ENCODE results near the gene GMPPB.
"Not testable (repeated sequence)": the region's sequence is repeated elsewhere in the genome, so short reads cannot be mapped to it uniquely, and the experiment has no call there.

GMPPB gene

GRCh38 chr3:49689046-49689907, 34.5 kb downstream of the GMPPB start, which contains the start of the genes MST1 and RNF123:
Gene MST1 (minus strand): TSS chr3:49689474. CDS start chr3:49688691, 783 bp downstream.
Gene RNF123 (plus strand): TSS chr3:49689557. CDS start chr3:49691166, 1,609 bp downstream.
- peak; percentile 88 for DNase-seq

DNA sequence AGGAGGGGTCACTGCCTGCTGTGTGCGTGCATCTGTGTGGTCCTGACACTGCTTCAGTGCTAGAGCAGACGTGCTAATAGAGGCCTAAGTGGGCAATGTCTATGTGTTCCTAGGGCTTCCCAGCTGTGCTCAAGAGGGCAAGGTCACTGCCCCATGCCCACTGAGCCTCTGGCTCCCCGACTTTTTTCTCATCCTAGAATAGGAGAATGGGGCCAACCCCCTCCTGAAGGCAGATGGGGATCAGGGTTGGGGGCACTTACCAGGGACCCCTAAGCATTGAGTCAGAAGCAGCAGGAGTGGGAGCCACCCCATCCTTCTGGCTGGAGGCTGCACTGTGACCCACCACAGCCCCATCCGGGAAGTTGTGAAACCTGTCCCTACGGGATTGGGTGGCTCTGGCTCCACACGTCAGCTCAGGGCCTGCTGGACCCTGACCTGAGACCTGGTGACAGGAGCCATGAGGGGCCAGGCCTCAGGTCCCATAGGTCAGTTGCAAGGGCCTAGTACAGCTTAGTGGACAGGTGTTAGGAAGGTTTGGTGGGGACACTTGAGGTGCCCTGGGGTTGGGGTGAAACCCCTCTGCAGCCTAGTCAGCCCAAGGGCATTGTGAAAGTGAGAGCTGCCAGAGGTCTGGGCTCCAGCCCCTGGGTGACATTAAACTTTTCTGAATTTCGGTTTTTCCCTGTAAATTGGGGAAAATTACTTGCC, 35.3 kb downstream of the GMPPB start:
- DNase-seq, result not testable (repeated sequence)

- DNase-seq, result not testable (repeated sequence)
These were observed 36.3 kb downstream of the GMPPB start for GRCh38 chr3:49687424-49687795.

DNA sequence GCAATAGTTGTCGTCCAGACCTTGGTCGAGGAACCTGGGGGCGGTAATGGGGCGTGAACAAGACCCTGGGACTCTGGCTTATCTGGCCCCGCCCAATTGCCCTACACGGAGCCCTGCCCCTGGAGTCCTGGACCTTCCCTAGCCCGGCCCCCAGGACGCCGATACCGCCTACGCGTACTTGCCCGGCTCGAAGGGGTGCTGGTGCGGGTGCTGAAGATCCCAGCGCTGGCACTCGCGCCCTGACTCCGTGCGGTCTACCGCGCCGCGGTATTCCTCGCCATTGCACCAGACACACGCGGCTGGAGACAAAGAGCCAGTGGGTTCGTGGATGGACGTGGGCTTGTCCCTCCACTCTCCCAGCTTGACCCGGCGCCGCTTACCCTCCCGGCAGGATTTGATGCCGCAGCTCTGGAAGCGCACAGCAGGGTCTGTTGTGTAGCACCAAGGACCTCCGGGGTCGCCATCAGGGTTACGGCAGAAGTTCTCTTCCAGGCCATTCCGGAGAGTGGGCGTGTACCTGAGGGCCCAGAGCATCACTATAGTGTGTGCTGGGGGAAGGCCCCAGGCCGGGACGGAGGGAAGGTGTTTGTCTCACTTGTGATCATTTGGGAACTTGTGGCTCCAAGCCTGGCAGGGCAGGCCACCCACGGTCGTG, 36.9 kb downstream of the GMPPB start:
- peak; percentile 34 for DNase-seq

GRCh38 chr3:49686346-49686745, 37.4 kb downstream of the GMPPB start:
- not testable (repeated sequence) for DNase-seq

DNA sequence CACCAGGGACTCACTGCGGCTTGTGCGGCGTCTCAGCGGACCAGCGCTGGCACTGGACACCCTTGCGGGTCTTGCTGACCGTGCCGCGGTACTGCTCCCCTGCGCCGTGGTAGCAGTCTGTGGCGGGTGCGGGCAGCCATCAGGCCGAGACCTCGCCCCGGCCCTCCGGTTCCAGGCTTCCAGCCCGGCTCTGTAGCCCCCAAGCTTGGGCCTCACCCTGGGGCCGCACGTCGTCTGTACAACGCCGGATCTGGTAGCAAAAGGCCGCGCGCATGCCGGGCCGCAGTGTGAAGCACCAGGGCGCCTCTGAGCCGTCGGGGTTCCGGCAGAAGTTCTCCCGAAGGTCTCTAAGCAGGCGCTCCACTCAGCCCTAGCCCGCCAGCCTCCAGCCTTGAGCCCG, 37.9 kb downstream of the GMPPB start:
- DNase-seq, result not testable (repeated sequence)

DNA sequence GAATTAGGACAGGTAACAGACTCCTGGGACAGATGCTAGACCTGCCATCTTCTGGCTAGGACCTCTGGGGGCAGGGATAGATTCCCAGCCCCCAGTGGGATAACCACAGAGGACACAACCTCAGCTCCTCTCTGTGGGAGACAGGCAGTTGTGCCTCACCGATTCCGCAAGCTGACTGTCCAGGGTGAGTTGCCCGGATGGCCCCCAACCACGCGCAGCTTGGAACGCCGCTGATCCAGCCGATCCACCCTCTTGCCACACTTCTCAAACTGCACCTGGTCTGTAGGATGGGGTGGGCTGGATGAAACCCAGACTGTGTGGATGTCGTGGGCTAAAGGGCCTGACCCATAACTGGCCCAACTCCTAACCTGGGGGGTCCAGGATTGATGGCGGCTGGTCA, 38.6 kb downstream of the GMPPB start:
- DNase-seq, result not testable (repeated sequence)

DNA sequence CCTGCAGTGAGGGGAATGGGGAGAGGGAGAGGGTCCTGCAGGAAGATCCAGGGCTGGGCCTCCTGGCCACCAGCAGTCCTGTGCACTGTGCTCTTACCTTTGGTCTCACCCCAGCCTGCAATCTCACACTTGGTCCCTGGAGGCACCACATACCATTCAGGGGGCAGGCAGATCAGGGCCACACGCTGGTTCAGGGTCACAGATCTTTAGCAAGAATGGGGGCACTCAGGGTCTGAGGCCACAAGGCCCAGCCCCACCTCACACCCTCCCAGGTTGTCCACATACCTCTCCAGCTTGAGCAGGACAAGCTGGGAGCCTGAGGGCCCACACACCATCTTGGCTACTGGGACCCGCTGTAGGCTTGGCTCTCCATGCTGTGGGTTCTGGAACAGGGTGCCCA, 39.3 kb downstream of the GMPPB start:
- DNase-seq, result not testable (repeated sequence)

GRCh38 chr3:49683162-49683561, 40.6 kb downstream of the GMPPB start:
- no peak for DNase-seq

DNA sequence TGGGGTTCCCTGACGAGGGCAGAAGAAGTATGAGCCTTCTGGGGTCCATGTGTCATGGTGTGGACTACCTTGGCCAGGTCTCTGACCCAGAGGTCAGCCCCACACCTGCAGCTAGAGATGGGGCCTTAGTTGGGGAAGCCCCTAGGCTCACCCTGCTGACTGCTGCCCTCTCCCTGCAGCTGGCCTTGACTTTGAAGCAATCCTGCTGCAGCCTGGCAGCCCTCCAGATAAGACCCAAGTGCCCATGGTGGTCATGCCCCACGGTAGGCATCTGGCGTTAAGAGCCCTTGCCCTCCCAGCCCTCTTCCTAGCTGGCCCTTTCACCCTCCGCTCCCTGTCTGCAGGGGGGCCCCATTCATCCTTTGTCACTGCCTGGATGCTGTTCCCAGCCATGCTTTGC, 42.2 kb downstream of the GMPPB start:
- no peak for DNase-seq

DNA sequence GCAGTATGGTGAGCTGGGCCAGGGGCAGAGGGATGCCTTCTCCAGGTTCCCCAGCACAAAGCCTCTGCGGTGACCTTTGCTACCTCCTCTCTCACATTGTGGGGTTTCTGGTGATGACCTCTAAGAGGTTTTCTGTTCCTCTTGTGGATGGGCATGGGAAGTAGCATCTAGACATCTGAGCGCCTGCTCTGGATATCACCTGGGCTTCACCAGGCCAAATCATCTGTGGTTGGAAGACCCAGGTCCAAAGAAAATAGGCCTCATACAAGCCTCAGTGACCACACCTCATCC, 42.6 kb downstream of the GMPPB start:
- no peak for DNase-seq

DNA sequence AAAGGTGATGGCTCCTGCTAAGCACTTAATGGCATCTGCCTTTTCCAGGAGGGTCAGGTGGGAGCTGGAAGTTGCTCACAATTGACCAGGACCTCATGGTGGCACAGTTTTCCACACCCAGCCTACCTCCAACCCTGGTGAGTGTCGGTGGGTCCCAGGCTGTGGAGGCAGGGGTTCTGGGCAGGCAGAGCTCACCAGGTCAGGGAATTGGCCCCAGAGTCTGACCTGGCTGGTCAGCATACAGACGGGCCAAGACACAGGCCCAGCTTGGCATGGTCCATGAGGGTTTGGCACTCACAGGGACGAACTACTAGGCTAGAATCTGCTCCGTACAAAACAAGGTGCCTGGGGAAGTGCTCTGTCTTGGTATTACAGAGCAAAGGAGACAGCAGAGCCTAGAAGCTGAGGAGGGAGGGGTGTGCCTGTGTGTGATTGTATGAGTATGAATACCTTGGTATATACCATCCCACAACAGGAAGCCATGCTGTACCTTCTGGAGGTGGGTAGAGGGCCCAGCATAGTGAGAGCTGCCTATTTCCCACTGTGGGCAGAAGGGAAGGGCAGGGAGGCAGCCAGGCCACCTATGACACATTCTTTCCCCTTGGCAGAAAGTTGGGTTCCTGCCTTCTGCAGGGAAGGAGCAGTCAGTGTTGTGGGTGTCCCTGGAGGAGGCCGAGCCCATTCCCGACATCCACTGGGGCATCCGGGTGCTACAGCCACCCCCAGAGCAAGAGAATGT, 43.1 kb downstream of the GMPPB start:
- DNase-seq, result no peak

- no peak for DNase-seq
These were observed 47.8 kb downstream of the GMPPB start for GRCh38 chr3:49675912-49676311.

GRCh38 chr3:49674497-49674983, 49.2 kb downstream of the GMPPB start:
- no peak for DNase-seq

DNA sequence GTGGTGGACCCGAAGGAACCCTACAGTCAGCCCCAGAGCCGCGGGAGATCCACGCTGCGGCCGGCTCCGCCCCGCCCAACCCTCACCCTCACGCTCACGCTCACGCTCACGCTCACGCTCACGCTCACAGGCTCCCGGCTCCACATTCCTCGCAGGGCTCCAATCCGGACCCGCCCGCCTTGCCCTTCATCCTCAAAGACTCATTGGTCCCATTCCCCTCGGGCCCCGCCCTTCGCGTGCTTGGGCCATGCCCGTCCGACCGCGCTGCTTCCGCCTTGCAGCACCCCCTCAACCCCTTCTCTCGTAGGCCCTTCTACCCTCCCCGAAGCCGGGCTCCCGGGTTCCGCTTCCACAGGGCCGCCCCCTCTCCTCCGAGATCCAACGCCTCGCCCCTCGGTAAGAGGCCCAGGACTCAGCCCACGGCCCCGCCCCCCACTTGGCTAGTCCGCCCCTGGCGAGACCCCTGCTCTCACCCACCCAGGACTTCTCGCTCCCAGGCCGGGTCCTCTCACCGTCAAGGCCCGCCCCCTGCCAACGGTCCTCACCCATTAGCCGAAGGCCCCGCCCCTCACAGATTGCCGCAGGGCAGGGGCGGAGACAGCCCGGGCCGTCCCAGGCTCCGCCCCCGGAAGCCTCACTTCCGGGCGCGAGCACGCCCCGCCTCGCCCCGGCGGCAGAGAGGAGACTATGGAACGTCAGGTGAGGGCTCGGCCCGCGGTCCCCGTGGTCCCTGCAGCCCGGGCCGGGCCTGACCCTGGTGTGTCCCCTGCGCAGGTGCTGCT, 49.8 kb downstream of the GMPPB start, which contains the start of gene APEH:
Gene APEH (plus strand): TSS at position 637 of the 782 bp plus-strand sequence. CDS start 51 bp downstream, at position 688.
- peak; percentile 98 for DNase-seq

GRCh38 chr3:49673121-49673714, 50.5 kb downstream of the GMPPB start:
- DNase-seq, result no peak

GRCh38 chr3:49671291-49672288, 52.2 kb downstream of the GMPPB start:
- DNase-seq, result peak; percentile 57

- no peak for DNase-seq
These were observed 52.8 kb downstream of the GMPPB start for GRCh38 chr3:49670940-49671290.

Data from fibroblast of upper back skin (primary cell).